Stomach (tissue), 4 donors: ENCODE measurements around the gene ANXA8.

Experiments used
- EP300 ChIP-seq: sonication (generic); formaldehyde crosslinking; IDR thresholded peaks from one replicate; pipeline ENCODE4 v1.6.1; 2017; ENCODE audit warnings: antibody characterized with exemption
- POLR2A ChIP-seq, 4 donors: fragments of 450-650 bp; IDR thresholded peaks; one replicate each; pipeline ENCODE4 v1.6.1; 2016; ENCODE audit warnings: antibody characterized with exemption in 4 of 4, control low read depth in 2 of 4, mild to moderate bottlenecking in 1 of 4, moderate library complexity in 1 of 4
- POLR2AphosphoS5 ChIP-seq, 3 donors: sonication (generic); formaldehyde crosslinking; IDR thresholded peaks; one replicate each; pipeline ENCODE4 v1.6.1; 2016; ENCODE audit warnings: antibody characterized with exemption in 3 of 3
- TF ChIP-seq, protein P1 (sequence below), 7 experiments: fragments of 450-650 bp in 4 of 7; fragments of 200-600 bp in 3 of 7; sonication (generic) in 3 of 7; IDR thresholded peaks; one replicate each; pipeline ENCODE4 v1.5.1; 2016 to 2019; ENCODE audit warnings: antibody characterized with exemption in 7 of 7, control low read depth in 2 of 7, mild to moderate bottlenecking in 1 of 7

DNA sequence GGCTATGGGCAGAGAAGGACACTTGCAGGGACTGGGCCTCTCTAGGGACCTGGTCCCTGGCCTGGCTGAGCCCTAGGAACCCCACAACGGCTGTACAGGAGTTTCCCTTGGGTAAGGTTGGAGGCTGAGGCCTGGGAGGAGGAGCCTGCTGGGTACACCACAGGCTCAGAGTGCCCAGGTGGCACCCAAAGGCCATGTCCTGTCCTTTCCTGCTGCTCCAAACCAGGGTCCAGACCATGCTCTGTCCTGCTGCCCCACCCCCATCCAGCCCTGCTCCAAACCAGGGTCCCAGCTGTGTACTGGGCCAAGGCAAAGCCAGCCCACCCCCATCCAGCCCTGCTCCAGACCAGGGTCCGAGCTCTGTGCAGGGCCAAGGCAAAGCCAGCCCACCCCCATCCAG lies 64.5 kb downstream of the ANXA8 start:
- TF ChIP-seq POLR2A (IDR thresholded peaks at IDR 0.05) (no peak), EP300 (no peak), POLR2AphosphoS5 (IDR thresholded peaks at IDR 0.05) (no peak)
- TF ChIP-seq, protein P1, sequence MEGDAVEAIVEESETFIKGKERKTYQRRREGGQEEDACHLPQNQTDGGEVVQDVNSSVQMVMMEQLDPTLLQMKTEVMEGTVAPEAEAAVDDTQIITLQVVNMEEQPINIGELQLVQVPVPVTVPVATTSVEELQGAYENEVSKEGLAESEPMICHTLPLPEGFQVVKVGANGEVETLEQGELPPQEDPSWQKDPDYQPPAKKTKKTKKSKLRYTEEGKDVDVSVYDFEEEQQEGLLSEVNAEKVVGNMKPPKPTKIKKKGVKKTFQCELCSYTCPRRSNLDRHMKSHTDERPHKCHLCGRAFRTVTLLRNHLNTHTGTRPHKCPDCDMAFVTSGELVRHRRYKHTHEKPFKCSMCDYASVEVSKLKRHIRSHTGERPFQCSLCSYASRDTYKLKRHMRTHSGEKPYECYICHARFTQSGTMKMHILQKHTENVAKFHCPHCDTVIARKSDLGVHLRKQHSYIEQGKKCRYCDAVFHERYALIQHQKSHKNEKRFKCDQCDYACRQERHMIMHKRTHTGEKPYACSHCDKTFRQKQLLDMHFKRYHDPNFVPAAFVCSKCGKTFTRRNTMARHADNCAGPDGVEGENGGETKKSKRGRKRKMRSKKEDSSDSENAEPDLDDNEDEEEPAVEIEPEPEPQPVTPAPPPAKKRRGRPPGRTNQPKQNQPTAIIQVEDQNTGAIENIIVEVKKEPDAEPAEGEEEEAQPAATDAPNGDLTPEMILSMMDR (IDR thresholded peaks at IDR 0.05), result no peak
